Endothelial cell of umbilical vein (primary cell): Measurements from ENCODE around the gene OBP2B. TPM values are rescaled to one million over a fixed set of nuclear protein-coding genes. Genes with fewer than 3 reads are reported as not detected.

Source experiments
- BruUV-seq: library from RNA; stranded (reverse); fragments of 400-500 nt; replicated peaks from 2 replicates; lab custom pipeline; 2021; lab: Mats Ljungman, UMichigan
- CTCF ChIA-PET: fragments of 300-600, 350-600 bp; sonication (Branson Sonifier 250); formaldehyde crosslinking; loops from one replicate; lab custom pipeline; 2021; ENCODE audit warnings: antibody characterized with exemption, inconsistent platforms; lab: Charles Lee
- POLR2A ChIA-PET: fragments of 300-600, 350-600 bp; sonication (Branson Sonifier 250); formaldehyde crosslinking; loops from one replicate; lab custom pipeline; 2021; ENCODE audit warnings: antibody characterized with exemption, inconsistent platforms; lab: Charles Lee
- DNase-seq: peaks from one replicate; pipeline ENCODE4 v3.0.0-alpha.2; 2011; ENCODE audit warnings: low read depth, low spot score
- FAIRE-seq: peaks from 2 replicates; lab custom pipeline; 2011; peaks lifted over from hg19 to GRCh38; lab: Jason Lieb, UNC
- H2AFZ ChIP-seq: 2 replicates; pipeline ENCODE4 v1.6.0; 2012; ENCODE audit warnings: low read depth, low read length, control low read depth, inconsistent platforms
- H3K27ac ChIP-seq: 2 replicates; pipeline ENCODE4 v1.5.1; 2011; ENCODE audit warnings: low read depth, mild to moderate bottlenecking, control low read depth, low read length, moderate library complexity; ENCODE audit not compliant: insufficient read depth
- H3K27me3 ChIP-seq, 2 experiments: 2 replicates each; pipeline versions ENCODE4 v1.6.0 to v1.6.1; 2011; ENCODE audit warnings: low read length in 2 of 2, mixed read lengths in 1 of 2; ENCODE audit not compliant: control insufficient read depth in 2 of 2, insufficient read depth in 2 of 2
- H3K36me3 ChIP-seq, 2 experiments: 2 replicates in 1 of 2; 3 replicates in 1 of 2; pipeline ENCODE4 v1.5.1; 2011; ENCODE audit warnings: low read length in 2 of 2, mild to moderate bottlenecking in 1 of 2, moderate library complexity in 1 of 2; ENCODE audit not compliant: control insufficient read depth in 2 of 2, insufficient read depth in 2 of 2; ENCODE audit errors: extremely low read depth in 1 of 2
- H3K4me1 ChIP-seq: 3 replicates; pipeline ENCODE4 v1.5.1; 2011; ENCODE audit warnings: mild to moderate bottlenecking, low read length; ENCODE audit not compliant: control insufficient read depth, insufficient read depth; ENCODE audit errors: extremely low read depth
- H3K4me2 ChIP-seq: 2 replicates; pipeline ENCODE4 v1.6.1; 2011; ENCODE audit warnings: low read length, control low read depth, mixed read lengths; ENCODE audit not compliant: insufficient read depth
- H3K4me3 ChIP-seq, 3 experiments: fragments of 200-600 bp in 1 of 3; sonication (generic), shearing (Covaris generic) in 1 of 3; replicated peaks in 1 of 3; 2 replicates each; pipeline ENCODE4 v1.5.1; 2011 to 2016; ENCODE audit warnings: control low read depth in 3 of 3, low read length in 3 of 3, mild to moderate bottlenecking in 2 of 3, inconsistent platforms in 1 of 3, low read depth in 1 of 3, moderate library complexity in 1 of 3; ENCODE audit not compliant: insufficient read depth in 1 of 3
- H3K79me2 ChIP-seq: 2 replicates; pipeline ENCODE4 v1.6.0; 2012; ENCODE audit warnings: low read length, inconsistent platforms; ENCODE audit not compliant: control insufficient read depth, insufficient read depth
- H3K9ac ChIP-seq: replicated peaks from 2 replicates; pipeline ENCODE3; 2011; ENCODE audit warnings: low read length, control low read depth; ENCODE audit not compliant: insufficient read depth; ENCODE audit errors: extremely low read depth
- H3K9me1 ChIP-seq: replicated peaks from 3 replicates; pipeline ENCODE4 v1.6.0; 2011; ENCODE audit warnings: mild to moderate bottlenecking, low read length; ENCODE audit not compliant: control insufficient read depth, insufficient read depth; ENCODE audit errors: extremely low read depth
- H3K9me3 ChIP-seq: replicated peaks from 2 replicates; pipeline ENCODE4 v1.5.1; 2012; ENCODE audit warnings: low read length, inconsistent platforms; ENCODE audit not compliant: control insufficient read depth, insufficient read depth
- H4K20me1 ChIP-seq: replicated peaks from 2 replicates; pipeline ENCODE3; 2011; ENCODE audit warnings: mild to moderate bottlenecking, low read length; ENCODE audit not compliant: control insufficient read depth, insufficient read depth; ENCODE audit errors: extremely low read depth
- EZH2 ChIP-seq: IDR thresholded peaks from 2 replicates; pipeline ENCODE4 v1.6.1; 2012; ENCODE audit warnings: borderline replicate concordance, low read depth, mild to moderate bottlenecking, moderate library complexity, low read length, inconsistent platforms; ENCODE audit not compliant: severe bottlenecking
- FOS ChIP-seq: IDR thresholded peaks from 2 replicates; pipeline ENCODE4 v1.6.1; 2011; ENCODE audit warnings: mild to moderate bottlenecking, low read length, moderate library complexity, borderline replicate concordance; ENCODE audit not compliant: insufficient read depth
- GATA2 ChIP-seq: IDR thresholded peaks from 2 replicates; pipeline ENCODE4 v1.7.0; 2011; ENCODE audit warnings: low read depth, mild to moderate bottlenecking, moderate library complexity, mixed read lengths, low read length; ENCODE audit not compliant: insufficient read length, insufficient read depth
- JUN ChIP-seq: IDR thresholded peaks from 2 replicates; pipeline ENCODE4 v1.6.1; 2011; ENCODE audit warnings: borderline replicate concordance, low read depth; ENCODE audit not compliant: insufficient read length, insufficient read depth
- MYC ChIP-seq: IDR thresholded peaks from one replicate; pipeline ENCODE4 v1.6.1; 2011; ENCODE audit warnings: mild to moderate bottlenecking, low read depth, low read length
- POLR2A ChIP-seq: IDR thresholded peaks from 2 replicates; pipeline ENCODE4 v1.6.1; 2012; ENCODE audit warnings: low read depth, mild to moderate bottlenecking, control low read depth, low read length
- POLR2AphosphoS5 ChIP-seq: IDR thresholded peaks from 2 replicates; pipeline ENCODE4 v1.6.1; 2012; ENCODE audit warnings: low read depth, mild to moderate bottlenecking, control low read depth, low read length, moderate library complexity; ENCODE audit not compliant: insufficient read depth
- dilution Hi-C: fragments of 300-500 bp; cut with MboI; formaldehyde crosslinking; loops from one replicate; pipeline ENCODE4 v1.15.0; 2019; ENCODE audit warnings: low sequenced_read_pairs; ENCODE audit not compliant: extremely low pct_ligation_motif_present
- intact Hi-C: fragments of 100-400 bp; cut with micrococcal nuclease; formaldehyde crosslinking; loops from one replicate; pipeline ENCODE4 v1.10.0; 2022
- polyA plus RNA-seq, 4 experiments: library from polyadenylated mRNA; depleted of rRNA in 3 of 4; stranded (reverse) in 3 of 4; unstranded in 1 of 4; fragments of >200 nt; gene quantifications; 2 replicates each; pipeline versions ENCODE4 v1.2.1 to v1.2.3, GENCODE V29; 2011 to 2012; ENCODE audit warnings: missing spikeins in 1 of 4
- total RNA-seq: library from RNA; stranded (reverse); gene quantifications from 2 replicates; pipeline ENCODE4 v1.2.3, GENCODE V29; 2021
- TF ChIP-seq, protein P1 (sequence below): IDR thresholded peaks from 2 replicates; pipeline ENCODE4 v1.6.1; 2011; ENCODE audit not compliant: insufficient read depth, insufficient read length
- TF ChIP-seq, protein P2 (sequence below), 2 donors: IDR thresholded peaks; 1 replicate in 1 of 2; 2 replicates in 1 of 2; pipeline ENCODE4 v1.5.1; 2011; ENCODE audit warnings: low read length in 2 of 2, mild to moderate bottlenecking in 2 of 2, moderate library complexity in 2 of 2, control low read depth in 1 of 2, inconsistent platforms in 1 of 2, low read depth in 1 of 2; ENCODE audit not compliant: insufficient read depth in 1 of 2; ENCODE audit errors: extremely low read depth in 1 of 2

The OBP2B gene
- total and polyA plus RNA-seq, 2 donors (not counting 3 experiments of a cell fraction or from before 2014, with no cell fraction given): not detected

DNA sequence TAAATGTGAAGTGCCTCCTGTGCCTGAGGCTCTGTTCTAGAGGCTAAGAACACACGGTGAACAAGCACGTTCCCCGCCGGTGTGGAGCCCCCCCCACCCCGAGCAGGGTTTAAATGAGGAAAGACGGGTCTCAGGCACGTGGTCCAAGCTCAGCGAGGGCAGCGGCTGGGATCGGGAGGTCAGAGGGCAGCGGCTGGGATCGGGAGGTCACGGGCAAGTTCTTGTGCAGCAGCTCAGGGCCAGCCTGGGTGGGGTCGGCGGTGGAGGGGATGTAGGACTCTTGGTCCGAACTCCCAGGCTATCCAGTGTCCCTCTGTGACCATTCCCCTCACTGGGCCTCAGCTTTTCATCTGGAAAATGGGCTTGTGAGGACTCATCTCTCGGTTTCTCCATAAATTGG, 42.7 kb downstream of the OBP2B start:
- no peak for DNase-seq
- Histone ChIP-seq H3K4me2 (no peak overlapping the region), H2AFZ (no peak overlapping the region), H3K36me3 (no peaks in the 10 kb centered on the region), H3K79me2 (no peaks in the 10 kb centered on the region), H3K4me3 (no peak overlapping the region), H3K9ac (no peak overlapping the region), H3K9me1 (no peaks in the 10 kb centered on the region), H3K4me1 (peaks cover 3% of the 10 kb centered on the region), H4K20me1 (no peaks in the 10 kb centered on the region), H3K27me3 (no peaks in the 10 kb centered on the region), H3K27ac (no peak overlapping the region), H3K9me3 (no peaks in the 10 kb centered on the region)
- TF ChIP-seq JUN: no peak
- BruUV-seq: no TSS peak
- intact Hi-C loops: no loop called here
- dilution Hi-C loops: no loop called here
- POLR2A ChIA-PET: no interaction called here
- no peak for FAIRE-seq
- CTCF ChIA-PET: interaction anchor here (0.7 to 2.5 kb wide), 4 partner anchors 8 to 19 kb away, joined by 3 to 11 read pairs (median 4); no protein-coding TSS in a partner anchor

DNA sequence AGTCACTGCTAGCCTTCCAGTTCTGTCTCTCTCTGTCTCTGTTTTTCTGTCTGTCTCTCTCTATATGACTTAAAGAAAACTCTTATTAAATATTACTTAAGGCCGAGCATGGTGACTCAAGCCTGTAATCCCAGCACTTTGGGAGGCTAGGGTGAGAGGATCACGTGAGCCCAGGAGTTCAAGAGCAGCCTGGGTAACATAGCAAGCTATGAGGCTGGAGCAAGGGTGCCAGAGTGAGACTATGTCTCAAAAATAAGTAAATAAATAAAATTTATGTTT, 43.7 kb downstream of the OBP2B start:
- H3K4me3 ChIP-seq: no peak overlapping the region
- CTCF ChIA-PET: interaction anchor here (1.2 kb wide), 1 partner anchor 9 kb away, joined by 3 read pairs; no protein-coding TSS in a partner anchor

More for the DNA sequence above, 43.7 kb downstream of the OBP2B start:
- H3K36me3 ChIP-seq: peaks cover 0 to 2% of the 10 kb centered on the region in 2 experiments
- H3K27me3 ChIP-seq: no peaks in the 10 kb centered on the region
- POLR2A ChIA-PET: no interaction called here
- H3K9ac ChIP-seq: no peak overlapping the region
- no peak for DNase-seq
- BruUV-seq: no TSS peak
- TF ChIP-seq GATA2: no peak
- TF ChIP-seq POLR2A: no peak
- TF ChIP-seq EZH2: no peak
- no peak for TF ChIP-seq FOS
- no peak for TF ChIP-seq POLR2AphosphoS5
- TF ChIP-seq JUN: no peak
- TF ChIP-seq, protein P1, sequence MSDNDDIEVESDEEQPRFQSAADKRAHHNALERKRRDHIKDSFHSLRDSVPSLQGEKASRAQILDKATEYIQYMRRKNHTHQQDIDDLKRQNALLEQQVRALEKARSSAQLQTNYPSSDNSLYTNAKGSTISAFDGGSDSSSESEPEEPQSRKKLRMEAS: no peak
- TF ChIP-seq MYC: no peak
- TF ChIP-seq, protein P2, sequence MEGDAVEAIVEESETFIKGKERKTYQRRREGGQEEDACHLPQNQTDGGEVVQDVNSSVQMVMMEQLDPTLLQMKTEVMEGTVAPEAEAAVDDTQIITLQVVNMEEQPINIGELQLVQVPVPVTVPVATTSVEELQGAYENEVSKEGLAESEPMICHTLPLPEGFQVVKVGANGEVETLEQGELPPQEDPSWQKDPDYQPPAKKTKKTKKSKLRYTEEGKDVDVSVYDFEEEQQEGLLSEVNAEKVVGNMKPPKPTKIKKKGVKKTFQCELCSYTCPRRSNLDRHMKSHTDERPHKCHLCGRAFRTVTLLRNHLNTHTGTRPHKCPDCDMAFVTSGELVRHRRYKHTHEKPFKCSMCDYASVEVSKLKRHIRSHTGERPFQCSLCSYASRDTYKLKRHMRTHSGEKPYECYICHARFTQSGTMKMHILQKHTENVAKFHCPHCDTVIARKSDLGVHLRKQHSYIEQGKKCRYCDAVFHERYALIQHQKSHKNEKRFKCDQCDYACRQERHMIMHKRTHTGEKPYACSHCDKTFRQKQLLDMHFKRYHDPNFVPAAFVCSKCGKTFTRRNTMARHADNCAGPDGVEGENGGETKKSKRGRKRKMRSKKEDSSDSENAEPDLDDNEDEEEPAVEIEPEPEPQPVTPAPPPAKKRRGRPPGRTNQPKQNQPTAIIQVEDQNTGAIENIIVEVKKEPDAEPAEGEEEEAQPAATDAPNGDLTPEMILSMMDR (IDR thresholded peaks at IDR 0.05; ENCODE audit: extremely low read depth in 1 of 2, insufficient read depth in 1 of 2, low read depth in 1 of 2, low read length in 2 of 2): no peak
- intact Hi-C loops (no loop called here), dilution Hi-C loops (no loop called here)
- H3K4me1 ChIP-seq: peaks cover 3% of the 10 kb centered on the region
- H3K4me2 ChIP-seq: no peak overlapping the region
- H3K9me1 ChIP-seq: no peaks in the 10 kb centered on the region
- H3K27ac ChIP-seq: no peak overlapping the region
- H4K20me1 ChIP-seq: no peaks in the 10 kb centered on the region
- no peak for FAIRE-seq
- H3K79me2 ChIP-seq: no peaks in the 10 kb centered on the region
- no peaks in the 10 kb centered on the region for H3K9me3 ChIP-seq
- H2AFZ ChIP-seq: no peak overlapping the region
